ENCODE results near the gene OR9G4.

The OR9G4 gene

GRCh38 chr11:56740886-56741285 is 7.6 kb downstream of the OR9G4 start:
- no peak for DNase-seq (ENCODE audit: low spot score)
- TF ChIP-seq, protein P1, sequence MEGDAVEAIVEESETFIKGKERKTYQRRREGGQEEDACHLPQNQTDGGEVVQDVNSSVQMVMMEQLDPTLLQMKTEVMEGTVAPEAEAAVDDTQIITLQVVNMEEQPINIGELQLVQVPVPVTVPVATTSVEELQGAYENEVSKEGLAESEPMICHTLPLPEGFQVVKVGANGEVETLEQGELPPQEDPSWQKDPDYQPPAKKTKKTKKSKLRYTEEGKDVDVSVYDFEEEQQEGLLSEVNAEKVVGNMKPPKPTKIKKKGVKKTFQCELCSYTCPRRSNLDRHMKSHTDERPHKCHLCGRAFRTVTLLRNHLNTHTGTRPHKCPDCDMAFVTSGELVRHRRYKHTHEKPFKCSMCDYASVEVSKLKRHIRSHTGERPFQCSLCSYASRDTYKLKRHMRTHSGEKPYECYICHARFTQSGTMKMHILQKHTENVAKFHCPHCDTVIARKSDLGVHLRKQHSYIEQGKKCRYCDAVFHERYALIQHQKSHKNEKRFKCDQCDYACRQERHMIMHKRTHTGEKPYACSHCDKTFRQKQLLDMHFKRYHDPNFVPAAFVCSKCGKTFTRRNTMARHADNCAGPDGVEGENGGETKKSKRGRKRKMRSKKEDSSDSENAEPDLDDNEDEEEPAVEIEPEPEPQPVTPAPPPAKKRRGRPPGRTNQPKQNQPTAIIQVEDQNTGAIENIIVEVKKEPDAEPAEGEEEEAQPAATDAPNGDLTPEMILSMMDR (IDR thresholded peaks at IDR 0.05), result no peak
- H3K27ac ChIP-seq, result no peak overlapping the region
- H3K4me3 ChIP-seq, result no peak overlapping the region

GRCh38 chr11:56740107-56740506 is 8.4 kb downstream of the OR9G4 start:
- Histone ChIP-seq H3K4me3 (no peak overlapping the region), H3K27ac (no peak overlapping the region)
- TF ChIP-seq, protein P1 (IDR thresholded peaks at IDR 0.05), result no peak

GRCh38 chr11:56720513-56720912 is 28.0 kb downstream of the OR9G4 start:
- no peak overlapping the region for H3K27ac ChIP-seq
- no peak for DNase-seq (ENCODE audit: low spot score)
- TF ChIP-seq, protein P1 (IDR thresholded peaks at IDR 0.05), result no peak

More at GRCh38 chr11:56740107-56740506, 8.4 kb downstream of the OR9G4 start:
- no peak for DNase-seq (ENCODE audit: low spot score)

DNA sequence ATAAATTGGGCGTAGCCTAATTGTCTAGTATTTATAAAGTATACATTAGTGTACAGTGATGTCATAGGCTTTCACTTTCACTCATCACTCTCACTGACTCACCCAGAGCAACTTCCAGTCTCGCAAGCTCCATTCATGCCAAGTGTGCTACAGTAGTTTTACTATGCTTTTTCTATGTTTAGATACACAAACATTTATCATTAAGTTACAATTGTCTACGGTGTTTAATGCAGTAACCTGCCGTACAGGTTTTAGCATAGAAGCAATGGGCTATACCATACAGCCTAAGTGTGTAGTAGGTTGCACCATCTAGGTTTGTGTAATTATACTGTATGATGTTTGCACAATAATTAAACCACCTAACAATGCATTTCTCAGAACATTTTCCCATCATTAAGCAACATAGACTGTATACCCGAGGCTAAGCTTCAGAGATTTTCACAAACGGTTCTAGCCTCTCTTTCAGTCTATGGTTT is 32.1 kb downstream of the OR9G4 start:
- DNase-seq (ENCODE audit: low spot score), result no peak

More at GRCh38 chr11:56720513-56720912, 28.0 kb downstream of the OR9G4 start:
- no peak overlapping the region for H3K4me3 ChIP-seq

DNA sequence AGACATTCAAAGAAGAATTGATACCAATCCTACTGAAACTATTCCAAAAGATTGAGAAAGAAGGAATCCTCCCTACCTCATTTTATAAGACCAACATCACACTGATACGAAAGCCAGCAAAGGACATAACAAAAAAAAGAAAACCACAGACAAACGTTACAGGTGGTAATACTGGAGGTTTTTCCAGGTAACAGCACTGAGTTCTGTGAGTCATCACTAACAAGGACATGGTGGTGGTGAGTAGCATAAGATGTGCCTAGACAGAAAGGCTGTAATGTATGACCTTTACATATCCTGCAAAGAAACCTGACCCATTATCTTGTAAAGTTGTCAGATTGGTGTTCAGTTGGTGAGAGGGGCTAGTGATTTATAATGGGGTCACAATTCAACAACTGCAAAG is 34.3 kb downstream of the OR9G4 start:
- TF ChIP-seq, protein P1 (IDR thresholded peaks at IDR 0.05), result no peak
- Histone ChIP-seq H3K27ac (no peak overlapping the region), H3K4me3 (no peak overlapping the region)
- no peak for DNase-seq (ENCODE audit: low spot score)

More for the DNA sequence above, 32.1 kb downstream of the OR9G4 start:
- TF ChIP-seq, protein P1 (IDR thresholded peaks at IDR 0.05), result no peak
- Histone ChIP-seq H3K4me3 (no peak overlapping the region), H3K27ac (no peak overlapping the region)

DNA sequence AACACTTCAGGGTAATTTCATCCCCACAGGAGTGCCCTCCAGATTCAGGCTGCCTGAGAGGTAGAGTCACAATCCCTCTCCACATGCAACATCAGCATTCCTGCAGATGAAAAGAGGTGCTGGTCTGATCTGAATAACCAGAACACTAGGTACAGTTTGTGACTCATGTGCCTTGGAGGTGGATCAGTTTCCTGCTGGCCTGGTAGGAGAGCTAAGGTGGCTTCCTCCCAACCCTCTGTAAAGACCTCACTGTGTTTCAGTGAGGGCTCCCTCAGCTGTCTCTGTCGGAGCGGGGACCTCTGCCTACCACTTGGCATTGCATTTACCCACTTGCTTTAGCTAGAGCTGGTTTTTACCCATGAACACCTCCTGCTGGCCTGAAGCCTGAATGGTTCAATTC is 42.0 kb downstream of the OR9G4 start:
- H3K4me3 ChIP-seq, result no peak overlapping the region
- DNase-seq (ENCODE audit: low spot score), result no peak
- H3K27ac ChIP-seq, result no peak overlapping the region
- TF ChIP-seq, protein P1 (IDR thresholded peaks at IDR 0.05), result no peak

- no peak for DNase-seq (ENCODE audit: low spot score)
- Histone ChIP-seq H3K4me3 (no peak overlapping the region), H3K27ac (no peak overlapping the region)
- TF ChIP-seq, protein P1 (IDR thresholded peaks at IDR 0.05), result no peak
Observed at GRCh38 chr11:56705784-56706396, 42.6 kb downstream of the OR9G4 start.
